NT2/D1 (cell line): ENCODE data around the gene NPHP1.
"Not testable (repeated sequence)": the region's sequence is repeated elsewhere in the genome, so short reads cannot be mapped to it uniquely, and the experiment has no call there.

Experiments
- DNase-seq: peaks from one replicate; pipeline ENCODE4 v3.0.0-alpha.2; 2011; ENCODE audit warnings: low read depth, low spot score
- H3K27me3 ChIP-seq: 2 replicates; pipeline ENCODE4 v1.6.0; 2011; ENCODE audit warnings: mild to moderate bottlenecking; ENCODE audit not compliant: insufficient read length, insufficient read depth
- H3K36me3 ChIP-seq: 2 replicates; pipeline ENCODE4 v1.6.1; 2011; ENCODE audit warnings: mild to moderate bottlenecking, low read length, mixed read lengths; ENCODE audit not compliant: insufficient read depth, insufficient read length
- H3K4me1 ChIP-seq: 2 replicates; pipeline ENCODE4 v1.5.1; 2011; ENCODE audit not compliant: insufficient read depth, insufficient read length
- H3K4me3 ChIP-seq: 2 replicates; pipeline ENCODE4 v1.5.1; 2011; ENCODE audit warnings: low read depth; ENCODE audit not compliant: insufficient read length
- H3K9ac ChIP-seq: 2 replicates; pipeline ENCODE4 v1.6.0; 2011; ENCODE audit warnings: low read depth; ENCODE audit not compliant: insufficient read length
- H3K9me3 ChIP-seq: 2 replicates; pipeline ENCODE4 v1.5.1; 2011; ENCODE audit warnings: mild to moderate bottlenecking, low read length; ENCODE audit not compliant: insufficient read depth
- SUZ12 ChIP-seq: IDR thresholded peaks from 2 replicates; pipeline ENCODE4 v1.6.1; 2011; ENCODE audit not compliant: insufficient read length, insufficient read depth; ENCODE audit errors: extremely low read depth
- YY1 ChIP-seq: IDR thresholded peaks from 2 replicates; pipeline ENCODE4 v1.6.1; 2011; ENCODE audit not compliant: insufficient read length, insufficient read depth
- ZNF274 ChIP-seq: IDR thresholded peaks from 2 replicates; pipeline ENCODE4 v1.6.1; 2011; ENCODE audit warnings: mild to moderate bottlenecking, low read depth, low read length

The NPHP1 gene

GRCh38 chr2:110215091-110215490 lies 10.3 kb upstream of the NPHP1 start:
- TF ChIP-seq SUZ12 (no peak), YY1 (no peak), ZNF274 (no peak)
- Histone ChIP-seq H3K27me3 (no peaks in the 10 kb centered on the region), H3K36me3 (peaks cover 11% of the 10 kb centered on the region), H3K9me3 (peaks cover 17% of the 10 kb centered on the region; the same call in 1 of the 2 replicates), H3K9ac (no peak overlapping the region), H3K4me3 (no peak overlapping the region), H3K4me1 (no peaks in the 10 kb centered on the region)
- no peak for DNase-seq

DNA sequence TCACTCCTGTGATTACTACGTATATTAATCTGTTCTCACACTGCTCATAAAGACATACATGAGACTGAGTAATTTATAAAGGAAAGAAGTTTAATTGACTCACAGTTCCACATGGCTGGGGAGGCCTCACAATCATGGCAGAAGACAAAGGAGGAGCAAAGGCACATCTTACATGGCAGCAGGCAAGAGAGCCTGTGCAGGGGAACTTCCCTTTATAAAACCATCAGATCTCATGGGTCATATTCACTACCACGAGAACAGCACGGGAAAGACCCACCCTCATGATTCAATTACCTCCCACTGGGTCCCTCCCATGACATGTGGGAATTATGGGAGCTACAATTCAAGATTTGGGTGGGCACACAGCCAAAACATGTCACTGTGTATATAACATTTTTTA lies 8.7 kb upstream of the NPHP1 start:
- not testable (repeated sequence) for H3K27me3 ChIP-seq, H3K4me1 ChIP-seq, H3K9ac ChIP-seq, H3K4me3 ChIP-seq, DNase-seq
- Histone ChIP-seq H3K36me3 (peaks cover 17% of the 10 kb centered on the region), H3K9me3 (peaks cover 17% of the 10 kb centered on the region; the same call in 1 of the 2 replicates)

DNA sequence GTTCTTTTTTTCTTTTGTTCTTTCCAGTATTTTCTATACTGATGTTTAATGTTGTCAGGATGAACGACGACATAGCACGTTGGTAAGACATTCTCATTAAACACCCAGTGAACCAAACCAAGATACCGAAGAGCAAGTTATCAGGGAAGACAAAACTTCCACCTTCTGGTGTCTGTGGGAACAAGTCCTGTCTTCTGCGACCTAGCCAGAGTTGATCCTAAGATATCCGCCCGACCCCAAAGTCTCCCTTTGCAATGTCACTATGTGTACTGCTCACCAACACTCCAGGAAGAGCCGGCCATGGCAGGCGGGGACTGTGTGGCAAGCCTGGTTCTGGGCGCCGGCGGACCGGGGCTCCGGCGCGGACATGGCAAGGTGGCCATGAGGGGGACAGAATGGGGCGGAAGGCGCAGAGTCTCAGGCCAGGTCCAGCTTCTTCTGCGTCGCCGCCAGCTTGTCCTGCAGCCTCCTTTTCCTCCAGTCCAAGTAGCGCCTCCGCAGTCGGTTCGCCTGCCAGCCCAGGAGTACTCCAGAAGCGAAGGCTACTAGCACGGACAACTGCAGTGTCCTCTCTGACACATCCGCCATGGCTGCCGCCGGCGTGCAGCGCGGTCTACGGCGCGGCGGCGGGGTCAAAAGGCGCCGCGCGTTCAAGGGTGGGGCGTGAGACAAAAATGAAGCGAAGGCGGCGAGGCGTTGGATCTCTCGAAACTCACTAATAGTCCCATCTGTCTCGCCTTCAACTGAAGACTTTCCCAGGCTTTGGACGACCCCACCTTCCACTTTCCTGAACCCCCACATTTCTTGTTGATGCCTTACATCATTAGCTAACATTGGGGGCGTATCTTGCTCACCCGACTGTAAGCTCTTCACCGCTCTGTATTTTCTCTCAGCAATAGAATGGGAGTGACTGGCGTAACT lies 7.4 kb upstream of the NPHP1 start, which contains the start of gene MTLN:
Gene MTLN (minus strand): TSS at position 610 of the 921 bp plus-strand sequence. CDS start 22 bp downstream, at position 588.
- DNase-seq, result peak; percentile 23
- TF ChIP-seq ZNF274, result no peak
- TF ChIP-seq YY1, result peak; percentile 71
- TF ChIP-seq SUZ12, result no peak
- Histone ChIP-seq H3K36me3 (peaks cover 17% of the 10 kb centered on the region), H3K4me1 (no peaks in the 10 kb centered on the region), H3K27me3 (no peaks in the 10 kb centered on the region), H3K9me3 (peaks cover 17% of the 10 kb centered on the region; the same call in 1 of the 2 replicates), H3K4me3 (peak within 1 kb of the TSS; percentile 82), H3K9ac (peak within 1 kb of the TSS; percentile 89)

- Histone ChIP-seq H3K27me3 (no peaks in the 10 kb centered on the region), H3K36me3 (peaks cover 13% of the 10 kb centered on the region), H3K4me3 (no peak overlapping the region), H3K4me1 (no peaks in the 10 kb centered on the region), H3K9me3 (no peaks in the 10 kb centered on the region), H3K9ac (no peak overlapping the region)
- DNase-seq, result no peak
- TF ChIP-seq ZNF274, result no peak
- no peak for TF ChIP-seq SUZ12
- TF ChIP-seq YY1, result no peak
Measured at GRCh38 chr2:110205660-110206455, 1.0 kb upstream of the NPHP1 start.

GRCh38 chr2:110198016-110198415 lies 6.8 kb downstream of the NPHP1 start:
- no peaks in the 10 kb centered on the region for H3K9me3 ChIP-seq
- H3K9ac ChIP-seq, result no peak overlapping the region
- H3K27me3 ChIP-seq, result no peaks in the 10 kb centered on the region

DNA sequence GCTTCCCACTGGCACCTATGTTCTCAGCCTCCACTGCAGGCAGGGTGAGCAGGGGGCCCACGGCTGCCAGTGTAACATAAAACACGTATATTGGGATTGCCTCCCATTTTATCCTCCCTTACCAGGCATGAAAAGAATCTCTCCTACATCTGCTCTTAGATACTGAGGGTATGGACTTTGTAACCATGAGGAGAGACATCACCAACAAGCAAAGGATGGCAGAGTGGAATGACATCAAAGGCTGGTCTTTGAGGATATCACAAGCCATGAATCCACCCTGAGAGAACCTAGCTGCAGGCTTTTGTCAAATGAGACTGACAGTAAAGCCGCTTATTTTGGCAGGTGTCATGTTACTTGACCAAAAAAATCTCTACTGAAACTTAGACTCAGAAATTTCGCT lies 7.4 kb downstream of the NPHP1 start:
- Histone ChIP-seq H3K36me3 (no peaks in the 10 kb centered on the region), H3K9ac (no peak overlapping the region), H3K4me1 (no peaks in the 10 kb centered on the region), H3K4me3 (no peak overlapping the region), H3K9me3 (no peaks in the 10 kb centered on the region), H3K27me3 (no peaks in the 10 kb centered on the region)
- TF ChIP-seq ZNF274, result no peak
- TF ChIP-seq YY1, result no peak
- DNase-seq, result no peak

More at GRCh38 chr2:110198016-110198415, 6.8 kb downstream of the NPHP1 start:
- TF ChIP-seq YY1, result no peak
- TF ChIP-seq ZNF274, result no peak
- TF ChIP-seq SUZ12, result no peak
- no peak for DNase-seq
- no peak overlapping the region for H3K4me3 ChIP-seq
- no peaks in the 10 kb centered on the region for H3K36me3 ChIP-seq
- no peaks in the 10 kb centered on the region for H3K4me1 ChIP-seq

GRCh38 chr2:110190169-110190568 lies 14.6 kb downstream of the NPHP1 start:
- not testable (repeated sequence) for H3K4me3 ChIP-seq, H3K36me3 ChIP-seq, DNase-seq, H3K27me3 ChIP-seq, H3K9me3 ChIP-seq, H3K4me1 ChIP-seq, H3K9ac ChIP-seq
